Omental fat pad (tissue), 4 donors: ENCODE results near the gene CASK. TPM values are rescaled to one million over a fixed set of nuclear protein-coding genes. Genes with fewer than 3 reads are reported as not detected.

Experiments used
- ATAC-seq: fragments of 150-250 bp; one replicate; pipeline ENCODE4 v1.9.1; 2016; ENCODE audit warnings: mild to moderate bottlenecking, moderate library complexity; ENCODE audit not compliant: low FRiP score
- DNase-seq: peaks from one replicate; pipeline ENCODE4 v3.0.0-alpha.2; 2019; ENCODE audit warnings: low spot score
- CTCF ChIP-seq, 3 donors: fragments of 450-650 bp; IDR thresholded peaks; one replicate each; pipeline ENCODE4 v1.5.1; 2016 to 2017; ENCODE audit warnings: antibody characterized with exemption in 3 of 3, mild to moderate bottlenecking in 3 of 3, moderate library complexity in 2 of 3
- total RNA-seq, 4 donors: library from RNA; depleted of rRNA; stranded (reverse); fragments of >200 nt; gene quantifications; one replicate each; pipeline ENCODE4 v1.1.0, GENCODE V29; 2016

Gene CASK
- total RNA-seq, 4 donors from 2014 or later, result 26.8 to 42.4 (median 32.9) TPM

GRCh38 chrX:41912923-41913322, 10.4 kb downstream of the CASK start:
- DNase-seq, result no peak
- no peak for TF ChIP-seq CTCF (IDR thresholded peaks at IDR 0.05)
- ATAC-seq, result no peak

GRCh38 chrX:41909068-41909467, 14.3 kb downstream of the CASK start:
- DNase-seq (no peak), ATAC-seq (no peak)
- no peak for TF ChIP-seq CTCF (IDR thresholded peaks at IDR 0.05)

- no peak for TF ChIP-seq CTCF (IDR thresholded peaks at IDR 0.05)
- no peak for DNase-seq
- ATAC-seq, result no peak
These were observed 16.7 kb downstream of the CASK start for GRCh38 chrX:41906515-41907187.

- no peak for TF ChIP-seq CTCF (IDR thresholded peaks at IDR 0.05)
- ATAC-seq (no peak), DNase-seq (no peak)
These were observed 19.8 kb downstream of the CASK start for GRCh38 chrX:41903544-41903943.

GRCh38 chrX:41900321-41900720, 23.0 kb downstream of the CASK start:
- DNase-seq (no peak), ATAC-seq (no peak)
- no peak for TF ChIP-seq CTCF (IDR thresholded peaks at IDR 0.05)

GRCh38 chrX:41895826-41896225, 27.5 kb downstream of the CASK start:
- no peak for ATAC-seq
- TF ChIP-seq CTCF (IDR thresholded peaks at IDR 0.05), result no peak

GRCh38 chrX:41890026-41890423, 33.3 kb downstream of the CASK start:
- TF ChIP-seq CTCF (IDR thresholded peaks at IDR 0.05), result no peak
- DNase-seq (no peak), ATAC-seq (no peak)

More at GRCh38 chrX:41895826-41896225, 27.5 kb downstream of the CASK start:
- no peak for DNase-seq
